CD4-positive, alpha-beta memory T cell (primary cell): ENCODE data around the gene DAPK2. TPM values are rescaled to one million over a fixed set of nuclear protein-coding genes. Genes with fewer than 3 reads are reported as not detected.

Experiments used
- CTCF ChIA-PET: fragments of 350-600 bp; sonication (Branson Sonifier 250); formaldehyde crosslinking; loops from one replicate; lab custom pipeline; 2021; ENCODE audit warnings: inconsistent platforms; ENCODE audit not compliant: partially characterized antibody; lab: Charles Lee
- POLR2A ChIA-PET: fragments of 350-600 bp; sonication (Branson Sonifier 250); formaldehyde crosslinking; loops from one replicate; lab custom pipeline; 2021; ENCODE audit not compliant: partially characterized antibody; lab: Charles Lee
- DNase-seq, 5 donors: peaks; one replicate each; pipeline versions ENCODE4 v3.0.0 to v3.0.0-alpha.2; 2020 to 2022; ENCODE audit warnings: mixed read lengths in 1 of 5
- H3K27ac ChIP-seq: one replicate; pipeline ENCODE4 v1.7.0; 2013; ENCODE audit warnings: low read depth, low read length
- H3K27me3 ChIP-seq: 2 replicates; pipeline ENCODE4 v1.7.0; 2013; ENCODE audit warnings: mild to moderate bottlenecking, low read length, moderate library complexity; ENCODE audit not compliant: insufficient read depth
- H3K36me3 ChIP-seq: 2 replicates; pipeline ENCODE4 v1.7.0; 2013; ENCODE audit warnings: mild to moderate bottlenecking, low read length, moderate library complexity; ENCODE audit not compliant: insufficient read depth
- H3K4me1 ChIP-seq: 2 replicates; pipeline ENCODE4 v1.7.0; 2013; ENCODE audit warnings: mild to moderate bottlenecking, low read length, moderate library complexity; ENCODE audit not compliant: insufficient read depth
- H3K4me3 ChIP-seq, 2 donors: one replicate each; pipeline ENCODE4 v1.7.0; 2013; ENCODE audit warnings: low read length in 2 of 2, mild to moderate bottlenecking in 1 of 2
- H3K9me3 ChIP-seq, 2 donors: one replicate each; pipeline ENCODE4 v1.7.0; 2013; ENCODE audit warnings: low read length in 2 of 2, control low read depth in 1 of 2; ENCODE audit not compliant: control insufficient read depth in 1 of 2
- H3K27ac Mint-ChIP-seq, 7 donors: one replicate each; pipeline ENCODE4 v1.8.0; 2020 to 2021; ENCODE audit warnings: mixed read lengths in 7 of 7, mild to moderate bottlenecking in 6 of 7, inconsistent platforms in 3 of 7, moderate library complexity in 3 of 7
- H3K27me3 Mint-ChIP-seq, 2 donors: one replicate each; pipeline ENCODE4 v1.8.0; 2020 to 2021; ENCODE audit warnings: mixed read lengths in 2 of 2
- H3K36me3 Mint-ChIP-seq, 2 donors: one replicate each; pipeline ENCODE4 v1.8.0; 2020 to 2021; ENCODE audit warnings: mixed read lengths in 2 of 2, inconsistent platforms in 1 of 2, mild to moderate bottlenecking in 1 of 2
- H3K4me1 Mint-ChIP-seq, 4 donors: one replicate each; pipeline ENCODE4 v1.8.0; 2020 to 2021; ENCODE audit warnings: mixed read lengths in 4 of 4, mild to moderate bottlenecking in 1 of 4
- H3K4me3 Mint-ChIP-seq, 8 donors: one replicate each; pipeline ENCODE4 v1.8.0; 2020 to 2021; ENCODE audit warnings: mixed read lengths in 8 of 8, mild to moderate bottlenecking in 7 of 8, moderate library complexity in 6 of 8, inconsistent platforms in 3 of 8
- H3K9me3 Mint-ChIP-seq, 8 donors: one replicate each; pipeline ENCODE4 v1.8.0; 2020 to 2021; ENCODE audit warnings: mixed read lengths in 8 of 8, mild to moderate bottlenecking in 5 of 8, inconsistent platforms in 3 of 8, moderate library complexity in 1 of 8
- intact Hi-C: fragments of 100-400 bp; cut with micrococcal nuclease; formaldehyde crosslinking; loops from one replicate; pipeline ENCODE4 v1.15.1; 2023
- polyA plus RNA-seq, 2 donors: library from polyadenylated mRNA; unstranded; fragments of 300-500 nt; fragmentation: Illumina TruSeq; gene quantifications; one replicate each; pipeline ENCODE4 v1.2.3, GENCODE V29; 2021
- total RNA-seq, 2 experiments: library from RNA; stranded (reverse); gene quantifications; one replicate each; pipeline ENCODE4 v1.2.3, GENCODE V29; 2021

DAPK2 gene
- total and polyA plus RNA-seq, 4 experiments from 2014 or later = 0.93 to 2.9 (median 2.3) TPM; not detected in 1

GRCh38 chr15:63870043-63870394 lies 176.3 kb downstream of the DAPK2 start:
- Histone ChIP-seq H3K4me3 (no peak overlapping the region), H3K27ac (no peak overlapping the region), H3K9me3 (no peaks in the 10 kb centered on the region), H3K4me1 (no peaks in the 10 kb centered on the region), H3K36me3 (no peaks in the 10 kb centered on the region), H3K27me3 (no peaks in the 10 kb centered on the region)
- no peaks in the 10 kb centered on the region for H3K27me3 Mint-ChIP-seq
- peaks cover 1 to 12% (median 4%) of the 10 kb centered on the region in 4 donors for H3K4me1 Mint-ChIP-seq
- no peak for DNase-seq
- H3K4me3 Mint-ChIP-seq = no peak overlapping the region
- intact Hi-C loops = no loop called here
- peaks cover 0 to 2% (median 0%) of the 10 kb centered on the region in 8 donors for H3K9me3 Mint-ChIP-seq
- ChIA-PET POLR2A (interaction anchor here (1.3 kb wide), 1 partner anchor 37 kb away, joined by 4 read pairs; no protein-coding TSS in a partner anchor), CTCF (interaction anchor here (0.6 to 0.7 kb wide), 2 partner anchors 10 to 21 kb away, joined by 3 to 4 read pairs; no protein-coding TSS in a partner anchor)
- H3K36me3 Mint-ChIP-seq = peaks cover 0 to 3% of the 10 kb centered on the region in 2 donors
- H3K27ac Mint-ChIP-seq = peak overlapping the region in 1 of 7 donors; percentile 0

GRCh38 chr15:63869371-63870042 lies 176.8 kb downstream of the DAPK2 start:
- POLR2A ChIA-PET = interaction anchor here (1.3 kb wide), 1 partner anchor 36 kb away, joined by 4 read pairs; no protein-coding TSS in a partner anchor
- Mint-ChIP-seq H3K4me1 (peaks cover 1 to 12% (median 4%) of the 10 kb centered on the region in 4 donors), H3K4me3 (no peak overlapping the region), H3K27me3 (no peaks in the 10 kb centered on the region), H3K9me3 (peaks cover 0 to 2% (median 0%) of the 10 kb centered on the region in 8 donors), H3K27ac (peak overlapping the region in 1 of 7 donors; percentile 0), H3K36me3 (peaks cover 0 to 3% of the 10 kb centered on the region in 2 donors)
- no peaks in the 10 kb centered on the region for H3K36me3 ChIP-seq
- H3K4me1 ChIP-seq = no peaks in the 10 kb centered on the region
- intact Hi-C loops = no loop called here
- no peak overlapping the region for H3K4me3 ChIP-seq
- H3K9me3 ChIP-seq = no peaks in the 10 kb centered on the region
- H3K27me3 ChIP-seq = no peaks in the 10 kb centered on the region
- H3K27ac ChIP-seq = no peak overlapping the region
- CTCF ChIA-PET = interaction anchor here (0.6 to 0.8 kb wide), 3 partner anchors 10 to 177 kb away, joined by 3 to 4 read pairs (median 3); no protein-coding TSS in a partner anchor
- no peak for DNase-seq

- Histone ChIP-seq H3K4me3 (no peak overlapping the region), H3K4me1 (peaks cover 24% of the 10 kb centered on the region), H3K9me3 (no peaks in the 10 kb centered on the region), H3K27ac (no peak overlapping the region), H3K27me3 (no peaks in the 10 kb centered on the region), H3K36me3 (no peaks in the 10 kb centered on the region)
- no peaks in the 10 kb centered on the region for H3K27me3 Mint-ChIP-seq
- H3K36me3 Mint-ChIP-seq = no peaks in the 10 kb centered on the region
- peaks cover 0 to 2% (median 0%) of the 10 kb centered on the region in 8 donors for H3K9me3 Mint-ChIP-seq
- H3K4me1 Mint-ChIP-seq = peaks cover 18 to 34% (median 24%) of the 10 kb centered on the region in 4 donors
- no peak overlapping the region for H3K4me3 Mint-ChIP-seq
- ChIA-PET CTCF (no interaction called here), POLR2A (no interaction called here)
- DNase-seq = no peak
- intact Hi-C loops = loop anchor here (5.0 kb wide), 1 partner anchor 42 kb away; no protein-coding TSS in a partner anchor
- H3K27ac Mint-ChIP-seq = peak overlapping the region in 2 of 7 donors; percentile 42 to 43
These were observed 182.1 kb downstream of the DAPK2 start for GRCh38 chr15:63864186-63864585.

GRCh38 chr15:63861946-63862517 lies 184.3 kb downstream of the DAPK2 start:
- H3K36me3 Mint-ChIP-seq = no peaks in the 10 kb centered on the region
- Histone ChIP-seq H3K27me3 (no peaks in the 10 kb centered on the region), H3K27ac (no peak overlapping the region), H3K4me1 (peaks cover 37% of the 10 kb centered on the region), H3K4me3 (no peak overlapping the region), H3K36me3 (no peaks in the 10 kb centered on the region), H3K9me3 (no peaks in the 10 kb centered on the region)
- no peak for DNase-seq
- CTCF ChIA-PET = interaction anchor here (0.7 to 3.7 kb wide), 3 partner anchors 28 to 200 kb away, joined by 3 to 16 read pairs (median 13); no protein-coding TSS in a partner anchor
- peaks cover 29 to 46% (median 39%) of the 10 kb centered on the region in 4 donors for H3K4me1 Mint-ChIP-seq
- no peaks in the 10 kb centered on the region for H3K27me3 Mint-ChIP-seq
- intact Hi-C loops = loop anchor here (2.0 to 5.0 kb wide), 2 partner anchors 31 to 40 kb away; no protein-coding TSS in a partner anchor
- H3K9me3 Mint-ChIP-seq = peaks cover 0 to 2% (median 0%) of the 10 kb centered on the region in 8 donors
- POLR2A ChIA-PET = interaction anchor here (4.2 kb wide), 1 partner anchor 29 kb away, joined by 46 read pairs; the partner anchor contains the start of gene HERC1
- no peak overlapping the region for H3K4me3 Mint-ChIP-seq
- peak overlapping the region in 5 of 7 donors; percentile 62 to 97 (median 83) for H3K27ac Mint-ChIP-seq

- Mint-ChIP-seq H3K27ac (peak overlapping the region; percentile 92 to 99 (median 97)), H3K4me3 (peak overlapping the region in 7 of 8 donors; percentile 73 to 83 (median 75)), H3K27me3 (no peaks in the 10 kb centered on the region), H3K36me3 (no peaks in the 10 kb centered on the region), H3K4me1 (peaks cover 29 to 48% (median 40%) of the 10 kb centered on the region in 4 donors), H3K9me3 (peaks cover 0 to 2% (median 0%) of the 10 kb centered on the region in 8 donors)
- H3K27me3 ChIP-seq = no peaks in the 10 kb centered on the region
- intact Hi-C loops = loop anchor here (1.0 to 5.0 kb wide), 3 partner anchors 27 to 38 kb away; partner anchors contain the start of gene HERC1
- H3K4me3 ChIP-seq = peak overlapping the region in 1 of 2 donors; percentile 20
- peak overlapping the region; percentile 39 for H3K27ac ChIP-seq
- H3K4me1 ChIP-seq = peaks cover 37% of the 10 kb centered on the region
- no peaks in the 10 kb centered on the region for H3K9me3 ChIP-seq
- POLR2A ChIA-PET = interaction anchor here (0.9 to 4.2 kb wide), 13 partner anchors 9 to 233 kb away, joined by 3 to 46 read pairs (median 6); partner anchors contain the start of genes CIAO2A and HERC1
- CTCF ChIA-PET = interaction anchor here (0.9 to 3.7 kb wide), 12 partner anchors 12 to 251 kb away, joined by 3 to 16 read pairs (median 5); partner anchors contain the start of gene HERC1
- no peaks in the 10 kb centered on the region for H3K36me3 ChIP-seq
- DNase-seq = peak in 1 of 5 donors; percentile 43
These were observed 185.7 kb downstream of the DAPK2 start for GRCh38 chr15:63860555-63860954.

- Mint-ChIP-seq H3K36me3 (no peaks in the 10 kb centered on the region), H3K4me1 (peaks cover 29 to 48% (median 40%) of the 10 kb centered on the region in 4 donors), H3K27me3 (no peaks in the 10 kb centered on the region), H3K27ac (peak overlapping the region; percentile 92 to 99 (median 97)), H3K4me3 (peak overlapping the region; percentile 0 to 83 (median 74)), H3K9me3 (peaks cover 0 to 2% (median 0%) of the 10 kb centered on the region in 8 donors)
- Histone ChIP-seq H3K4me3 (peak overlapping the region in 1 of 2 donors; percentile 20), H3K9me3 (no peaks in the 10 kb centered on the region), H3K36me3 (no peaks in the 10 kb centered on the region), H3K4me1 (peaks cover 37% of the 10 kb centered on the region), H3K27me3 (no peaks in the 10 kb centered on the region), H3K27ac (peak overlapping the region; percentile 39)
- ChIA-PET CTCF (interaction anchor here (0.7 to 3.7 kb wide), 14 partner anchors 11 to 250 kb away, joined by 3 to 16 read pairs (median 4); partner anchors contain the start of gene HERC1), POLR2A (interaction anchor here (0.9 to 4.2 kb wide), 13 partner anchors 9 to 234 kb away, joined by 3 to 46 read pairs (median 6); partner anchors contain the start of genes CIAO2A and HERC1)
- peak; percentile 77 to 83 (median 81) for DNase-seq
- intact Hi-C loops = loop anchor here (1.0 to 5.0 kb wide), 3 partner anchors 27 to 38 kb away; partner anchors contain the start of gene HERC1
These were observed 186.1 kb downstream of the DAPK2 start for GRCh38 chr15:63860155-63860554.
